ENCODE results near the gene TM4SF20. TPM values are rescaled to one million over a fixed set of nuclear protein-coding genes. Genes with fewer than 3 reads are reported as not detected.
"Not testable (repeated sequence)": the region's sequence is repeated elsewhere in the genome, so short reads cannot be mapped to it uniquely, and the experiment has no call there.

The TM4SF20 gene
- total RNA-seq, 3 donors from 2014 or later (not counting 1 experiment from before 2014, with no cell fraction given): not detected

DNA sequence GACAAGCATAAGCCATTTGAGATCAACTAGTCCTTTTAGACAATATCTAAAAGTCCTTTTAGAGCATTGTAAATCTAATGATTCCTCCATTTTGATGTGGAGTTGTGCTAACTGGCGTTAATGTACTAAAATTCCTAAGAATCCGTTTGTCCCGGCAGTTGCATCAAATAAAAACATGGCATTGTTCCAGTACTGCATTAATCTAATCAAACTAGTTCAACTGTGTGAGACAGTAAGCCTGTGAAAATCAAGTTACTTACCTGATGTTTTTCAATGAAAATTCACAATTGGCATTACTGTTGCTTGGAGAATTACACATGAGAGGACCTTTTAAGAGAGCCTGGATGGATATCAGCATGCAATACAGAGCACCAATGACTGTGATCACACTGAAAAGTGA, 13.3 kb downstream of the TM4SF20 start:
- ATAC-seq: no peak
- no peak for DNase-seq
- Histone ChIP-seq H3K27ac (ENCODE audit: low read length) (no peak overlapping the region), H3K36me3 (ENCODE audit: control insufficient read depth, insufficient read depth, low read length) (peaks cover 3% of the 10 kb centered on the region), H3K4me1 (ENCODE audit: control insufficient read depth, insufficient read depth, low read length) (no peaks in the 10 kb centered on the region), H3K4me3 (ENCODE audit: low read length) (no peak overlapping the region), H3K27me3 (ENCODE audit: control insufficient read depth, insufficient read depth, low read length) (no peaks in the 10 kb centered on the region), H3K9me3 (ENCODE audit: control insufficient read depth, insufficient read depth, low read length) (no peaks in the 10 kb centered on the region)
- H3K9me3 Mint-ChIP-seq: no peaks in the 10 kb centered on the region
- intact Hi-C loops (cut with micrococcal nuclease): loop anchor here (10.0 kb wide), 1 partner anchor 399 kb away; no protein-coding TSS in a partner anchor
- no peak overlapping the region for H3K27ac Mint-ChIP-seq
- WGBS (ENCODE audit: insufficient coverage): 100% methylated on average over 3 of the region's 3 CpGs
- TF ChIP-seq, protein P1, sequence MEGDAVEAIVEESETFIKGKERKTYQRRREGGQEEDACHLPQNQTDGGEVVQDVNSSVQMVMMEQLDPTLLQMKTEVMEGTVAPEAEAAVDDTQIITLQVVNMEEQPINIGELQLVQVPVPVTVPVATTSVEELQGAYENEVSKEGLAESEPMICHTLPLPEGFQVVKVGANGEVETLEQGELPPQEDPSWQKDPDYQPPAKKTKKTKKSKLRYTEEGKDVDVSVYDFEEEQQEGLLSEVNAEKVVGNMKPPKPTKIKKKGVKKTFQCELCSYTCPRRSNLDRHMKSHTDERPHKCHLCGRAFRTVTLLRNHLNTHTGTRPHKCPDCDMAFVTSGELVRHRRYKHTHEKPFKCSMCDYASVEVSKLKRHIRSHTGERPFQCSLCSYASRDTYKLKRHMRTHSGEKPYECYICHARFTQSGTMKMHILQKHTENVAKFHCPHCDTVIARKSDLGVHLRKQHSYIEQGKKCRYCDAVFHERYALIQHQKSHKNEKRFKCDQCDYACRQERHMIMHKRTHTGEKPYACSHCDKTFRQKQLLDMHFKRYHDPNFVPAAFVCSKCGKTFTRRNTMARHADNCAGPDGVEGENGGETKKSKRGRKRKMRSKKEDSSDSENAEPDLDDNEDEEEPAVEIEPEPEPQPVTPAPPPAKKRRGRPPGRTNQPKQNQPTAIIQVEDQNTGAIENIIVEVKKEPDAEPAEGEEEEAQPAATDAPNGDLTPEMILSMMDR (IDR thresholded peaks at IDR 0.05): no peak
- H3K4me3 Mint-ChIP-seq: no peak overlapping the region
- no peaks in the 10 kb centered on the region for H3K27me3 Mint-ChIP-seq (ENCODE audit: low read depth in 2 of 2)
- H3K4me1 Mint-ChIP-seq: no peaks in the 10 kb centered on the region
- no peaks in the 10 kb centered on the region for H3K36me3 Mint-ChIP-seq

DNA sequence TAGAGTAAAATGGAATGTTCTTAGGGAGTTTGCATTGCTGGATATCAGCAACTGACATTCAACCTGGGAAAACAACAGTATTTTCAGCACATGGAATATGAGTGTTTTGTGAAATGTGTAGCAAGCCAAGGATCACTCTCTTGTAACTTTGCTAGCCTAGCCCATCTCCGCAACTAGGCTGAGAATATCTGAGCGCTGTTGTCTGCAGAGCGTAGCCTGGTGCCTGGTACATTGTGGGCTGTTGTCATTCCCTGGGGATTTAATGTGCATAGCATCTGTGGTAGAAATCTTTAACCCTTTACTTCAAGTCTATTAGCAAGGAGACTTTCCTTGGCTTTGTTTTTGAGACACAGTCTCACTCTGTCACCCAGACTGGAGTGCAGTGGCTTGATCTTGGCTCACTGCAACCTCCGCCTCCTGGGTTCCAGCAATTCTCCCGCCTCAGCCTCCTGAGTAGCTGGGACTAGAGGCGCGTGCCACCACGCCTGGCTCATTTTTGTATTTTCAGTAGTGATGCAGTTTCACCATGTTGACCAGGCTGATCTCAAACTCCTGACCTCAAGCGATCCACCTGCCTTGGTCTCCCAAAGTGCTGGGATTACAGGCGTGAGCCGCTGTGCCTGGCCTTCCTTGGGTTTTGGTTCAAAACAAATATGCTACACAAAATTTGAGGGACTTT, 14.4 kb downstream of the TM4SF20 start:
- ATAC-seq, H3K4me1 Mint-ChIP-seq: not testable (repeated sequence)
- 95% methylated on average over 10 of the region's 11 CpGs for WGBS (ENCODE audit: insufficient coverage)

DNA sequence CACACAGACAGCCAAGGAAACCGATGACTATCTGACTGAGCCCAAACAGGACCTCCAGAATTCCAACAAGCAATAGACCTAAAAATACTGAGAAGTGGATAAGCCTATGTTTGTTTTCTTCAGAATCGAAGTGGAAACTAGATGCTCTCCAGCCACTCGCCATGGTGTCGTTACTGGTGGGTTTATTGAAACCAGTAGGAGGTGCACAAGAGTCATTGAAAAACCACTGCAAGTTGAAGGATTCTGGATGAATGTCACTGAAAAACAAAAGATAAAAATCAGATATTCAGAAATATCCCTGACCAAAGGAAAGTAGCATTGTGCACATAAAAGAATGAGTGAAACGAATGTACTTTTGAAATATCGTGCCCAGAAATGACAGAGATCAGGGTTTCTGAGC, 15.3 kb downstream of the TM4SF20 start:
- Mint-ChIP-seq H3K27me3 (ENCODE audit: low read depth in 2 of 2) (no peaks in the 10 kb centered on the region), H3K4me1 (no peaks in the 10 kb centered on the region), H3K36me3 (no peaks in the 10 kb centered on the region), H3K9me3 (no peaks in the 10 kb centered on the region), H3K4me3 (no peak overlapping the region), H3K27ac (no peak overlapping the region)
- intact Hi-C loops (cut with micrococcal nuclease): loop anchor here (10.0 kb wide), 1 partner anchor 401 kb away; no protein-coding TSS in a partner anchor
- Histone ChIP-seq H3K27ac (ENCODE audit: low read length) (no peak overlapping the region), H3K36me3 (ENCODE audit: control insufficient read depth, insufficient read depth, low read length) (peaks cover 19% of the 10 kb centered on the region), H3K4me3 (ENCODE audit: low read length) (no peak overlapping the region), H3K4me1 (ENCODE audit: control insufficient read depth, insufficient read depth, low read length) (no peaks in the 10 kb centered on the region), H3K9me3 (ENCODE audit: control insufficient read depth, insufficient read depth, low read length) (no peaks in the 10 kb centered on the region), H3K27me3 (ENCODE audit: control insufficient read depth, insufficient read depth, low read length) (no peaks in the 10 kb centered on the region)
- ATAC-seq: no peak
- TF ChIP-seq, protein P1 (IDR thresholded peaks at IDR 0.05): no peak
- DNase-seq: peak in 1 of 2 donors; percentile 46
- 89% methylated on average over 6 of the region's 6 CpGs for WGBS (ENCODE audit: insufficient coverage)

More for the DNA sequence above, 14.4 kb downstream of the TM4SF20 start:
- not testable (repeated sequence) for H3K36me3 Mint-ChIP-seq; H3K9me3 Mint-ChIP-seq; H3K4me1 ChIP-seq (ENCODE audit: control insufficient read depth, insufficient read depth, low read length); H3K27ac Mint-ChIP-seq; H3K27ac ChIP-seq (ENCODE audit: low read length); H3K4me3 ChIP-seq (ENCODE audit: low read length); H3K4me3 Mint-ChIP-seq; H3K9me3 ChIP-seq (ENCODE audit: control insufficient read depth, insufficient read depth, low read length); DNase-seq; H3K27me3 Mint-ChIP-seq (ENCODE audit: low read depth in 2 of 2); H3K27me3 ChIP-seq (ENCODE audit: control insufficient read depth, insufficient read depth, low read length)
- intact Hi-C loops (cut with micrococcal nuclease): loop anchor here (10.0 kb wide), 1 partner anchor 400 kb away; no protein-coding TSS in a partner anchor
- peaks cover 11% of the 10 kb centered on the region for H3K36me3 ChIP-seq (ENCODE audit: control insufficient read depth, insufficient read depth, low read length)

DNA sequence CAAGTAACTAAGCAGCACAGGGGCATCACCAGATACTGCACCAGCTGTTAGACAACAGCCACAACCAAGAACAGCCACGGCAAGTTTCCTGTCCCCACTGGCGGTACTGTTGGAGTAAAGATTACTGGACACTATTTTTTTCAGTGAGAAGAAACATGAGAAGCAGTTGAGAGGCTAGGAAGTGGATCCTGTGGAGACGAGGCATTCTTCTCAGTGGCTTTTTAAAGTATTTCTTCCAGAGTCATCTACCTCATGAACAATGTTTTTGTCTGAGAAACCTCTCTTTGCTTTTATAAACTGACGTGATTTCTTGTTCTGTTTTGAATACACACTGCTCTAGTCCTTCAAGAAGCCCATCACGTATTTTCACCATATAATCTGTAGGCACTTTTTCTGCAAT, 18.8 kb downstream of the TM4SF20 start:
- H3K4me3 ChIP-seq (ENCODE audit: low read length): no peak overlapping the region
- peaks cover 50% of the 10 kb centered on the region for H3K36me3 ChIP-seq (ENCODE audit: control insufficient read depth, insufficient read depth, low read length)
- no peak for ATAC-seq
- TF ChIP-seq, protein P1 (IDR thresholded peaks at IDR 0.05): no peak
- H3K9me3 Mint-ChIP-seq: no peaks in the 10 kb centered on the region
- no peak overlapping the region for H3K27ac ChIP-seq (ENCODE audit: low read length)
- intact Hi-C loops (cut with micrococcal nuclease): loop anchor here (10.0 kb wide), 1 partner anchor 404 kb away; no protein-coding TSS in a partner anchor
- no peaks in the 10 kb centered on the region for H3K27me3 Mint-ChIP-seq (ENCODE audit: low read depth in 2 of 2)
- WGBS (ENCODE audit: insufficient coverage): 82% methylated on average over 5 of the region's 5 CpGs
- no peak for DNase-seq
- H3K27ac Mint-ChIP-seq: peak overlapping the region in 1 of 2 donors; percentile 49
- H3K4me1 Mint-ChIP-seq: no peaks in the 10 kb centered on the region
- no peaks in the 10 kb centered on the region for H3K27me3 ChIP-seq (ENCODE audit: control insufficient read depth, insufficient read depth, low read length)
- no peaks in the 10 kb centered on the region for H3K9me3 ChIP-seq (ENCODE audit: control insufficient read depth, insufficient read depth, low read length)
- H3K4me3 Mint-ChIP-seq: no peak overlapping the region
- H3K36me3 Mint-ChIP-seq: peaks cover 13% of the 10 kb centered on the region
- H3K4me1 ChIP-seq (ENCODE audit: control insufficient read depth, insufficient read depth, low read length): no peaks in the 10 kb centered on the region

Measured in natural killer cell (primary cell).